GF-D8 (cell line): ENCODE results near the gene HOXC9.
"Not testable (repeated sequence)": the region's sequence is repeated elsewhere in the genome, so short reads cannot be mapped to it uniquely, and the experiment has no call there.

Experiments used
- DNase-seq: peaks from one replicate; lab custom pipeline; 2025; lab: John Stamatoyannopoulos, UW

The HOXC9 gene

DNA sequence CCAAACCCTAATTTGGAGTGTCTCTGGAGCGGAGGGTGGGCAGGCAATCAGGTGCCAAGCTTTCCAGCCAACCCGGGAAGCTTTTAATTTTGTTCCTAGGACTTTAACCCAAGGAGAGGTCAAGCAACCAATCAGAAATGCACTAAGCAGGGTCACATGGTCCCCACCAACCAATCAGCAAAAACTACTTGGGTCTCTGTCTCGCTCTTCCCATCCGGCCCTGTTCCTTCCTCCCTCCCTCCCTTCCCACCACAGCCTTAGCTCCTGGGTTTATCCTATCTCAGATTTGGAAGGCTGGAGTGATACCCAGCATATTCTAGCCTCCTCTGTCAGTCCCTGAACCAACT is 40.2 kb downstream of the HOXC9 start:
- no peak for DNase-seq

DNA sequence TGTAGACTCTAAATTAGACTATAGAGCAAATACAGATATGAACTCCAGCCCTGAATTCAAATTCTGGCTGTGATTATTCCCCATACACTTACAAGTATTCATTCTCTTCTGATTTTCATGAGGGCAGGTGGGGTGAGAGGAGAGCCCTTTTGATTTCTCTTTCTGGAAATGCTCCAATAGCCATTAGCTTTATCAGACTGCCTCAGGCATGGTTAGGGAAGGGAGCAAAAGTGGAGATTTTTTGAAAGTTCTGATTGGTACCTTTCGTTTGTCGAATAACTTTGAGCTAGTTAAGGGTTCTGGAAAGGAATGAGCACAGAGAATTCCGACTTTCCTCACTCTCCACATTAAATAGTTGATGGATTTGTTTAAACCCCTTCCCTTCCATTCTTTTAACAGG is 40.7 kb downstream of the HOXC9 start:
- no peak for DNase-seq

DNA sequence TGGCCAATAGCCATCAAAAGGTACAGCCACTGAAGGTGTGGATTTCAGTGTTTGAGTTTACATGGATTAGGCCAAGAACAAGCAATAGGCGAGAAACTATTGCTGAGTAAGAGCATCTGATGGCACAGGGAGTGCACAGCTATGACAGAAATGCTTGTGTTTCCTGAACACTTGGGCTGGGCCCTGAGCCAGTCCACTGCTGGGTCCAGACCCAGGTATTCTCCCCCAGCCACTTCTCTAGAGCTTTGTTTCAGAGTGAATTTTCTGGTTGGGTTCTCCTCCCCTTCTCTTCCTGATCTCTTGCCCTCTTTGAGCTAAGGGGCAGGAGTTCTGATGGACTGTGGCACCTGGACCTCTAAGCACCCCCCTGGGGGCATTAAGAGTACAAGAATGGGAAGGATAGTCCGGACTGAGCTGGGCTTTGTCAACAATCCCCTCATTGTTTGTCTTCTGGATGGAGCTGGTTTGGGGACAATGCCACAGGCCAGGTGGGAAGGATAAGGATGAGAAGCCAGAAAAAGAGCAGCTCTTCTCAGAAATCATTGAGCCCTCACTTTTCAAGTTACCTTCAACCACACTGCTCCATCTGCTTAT is 41.2 kb downstream of the HOXC9 start:
- no peak for DNase-seq

DNA sequence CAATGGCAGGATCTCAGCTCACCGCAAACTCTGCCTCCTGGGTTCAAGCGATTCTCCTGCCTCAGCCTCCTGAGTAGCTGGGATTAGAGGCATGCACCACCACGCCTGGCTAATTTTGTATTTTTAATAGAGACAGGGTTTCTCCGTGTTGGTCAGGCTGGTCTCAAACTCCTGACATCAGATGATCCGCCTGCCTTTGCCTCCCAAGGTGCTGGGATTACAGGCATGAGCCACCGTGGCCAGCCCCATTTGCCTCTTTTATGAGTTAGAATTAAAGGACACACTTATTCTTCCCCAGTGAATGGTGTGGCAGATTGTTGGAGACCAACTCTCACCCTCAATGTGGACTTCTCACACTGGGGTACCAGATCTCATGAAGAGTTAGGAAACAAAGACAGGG is 42.1 kb downstream of the HOXC9 start:
- not testable (repeated sequence) for DNase-seq

DNA sequence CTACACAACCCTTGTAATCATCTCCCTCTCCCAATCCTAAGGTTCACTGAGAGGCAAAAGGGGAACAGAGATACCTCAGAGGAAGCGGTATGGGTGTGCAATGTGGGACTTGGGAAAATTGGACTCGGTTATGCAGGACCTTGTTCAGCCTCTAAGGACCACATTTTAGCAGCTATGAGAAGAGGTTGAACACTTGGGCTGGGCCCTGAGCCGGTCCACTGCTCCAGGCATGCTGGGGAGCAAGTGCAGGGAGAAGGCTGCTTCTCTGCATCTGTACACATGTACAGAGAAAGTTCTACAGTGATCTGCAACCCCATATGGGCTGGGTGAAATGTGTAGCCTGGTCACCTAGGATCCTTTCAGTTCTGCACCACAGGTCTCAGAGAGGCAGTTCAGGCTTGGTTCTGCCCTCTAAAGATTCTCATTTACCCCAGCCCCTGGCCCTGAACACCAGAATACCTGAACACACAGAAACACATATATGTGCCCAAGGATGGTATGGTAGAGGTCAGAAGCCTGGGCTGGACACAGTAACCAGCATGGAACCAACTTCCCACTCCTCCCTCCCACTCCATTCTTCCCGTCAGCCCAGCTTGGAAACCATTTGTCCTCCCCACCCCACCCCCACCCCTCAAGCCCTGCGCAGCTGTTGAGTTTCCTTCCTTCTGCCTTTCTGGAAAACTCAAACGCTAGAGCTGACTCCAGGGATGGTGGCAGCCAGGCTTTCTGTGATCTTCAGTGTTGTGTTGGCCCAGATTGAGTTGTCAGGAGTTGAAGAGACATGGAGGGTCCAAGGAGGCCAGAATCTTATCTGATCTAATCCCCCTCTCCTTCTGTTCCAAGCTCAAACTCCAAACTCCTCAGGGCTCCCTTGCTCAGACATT is 43.3 kb downstream of the HOXC9 start:
- DNase-seq = no peak

DNA sequence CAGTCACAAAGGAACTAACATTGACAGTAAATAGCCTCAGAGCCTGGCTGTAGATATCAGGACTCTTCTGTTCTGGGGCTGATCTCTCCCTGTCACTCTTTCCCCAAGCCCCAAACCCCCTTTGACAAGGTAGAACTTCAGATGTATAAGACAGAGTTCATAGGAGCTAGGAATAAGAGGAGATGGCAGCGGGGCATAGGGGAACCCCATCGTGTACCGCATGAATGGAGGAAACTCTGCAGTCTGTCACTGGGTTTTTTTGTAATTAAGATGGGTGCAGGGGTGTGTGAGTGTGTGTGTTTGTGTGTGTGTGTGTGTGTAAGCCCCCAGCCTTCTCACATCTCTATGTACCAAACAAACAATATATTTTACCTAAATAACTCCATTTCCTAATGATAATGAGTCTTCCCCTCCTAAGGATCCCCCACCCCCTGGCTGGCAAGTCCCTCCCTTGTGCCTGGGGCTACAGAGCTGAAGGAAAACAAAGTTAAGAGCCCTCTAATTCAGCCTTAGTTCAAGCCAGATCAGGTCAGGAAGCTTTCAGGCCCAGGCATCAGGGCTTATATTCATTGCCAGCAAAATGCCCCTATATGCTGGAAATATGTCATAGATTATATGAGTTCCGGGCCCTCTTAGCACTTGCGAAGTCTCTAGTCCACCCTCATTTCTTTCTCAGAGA is 44.6 kb downstream of the HOXC9 start:
- DNase-seq = no peak

DNA sequence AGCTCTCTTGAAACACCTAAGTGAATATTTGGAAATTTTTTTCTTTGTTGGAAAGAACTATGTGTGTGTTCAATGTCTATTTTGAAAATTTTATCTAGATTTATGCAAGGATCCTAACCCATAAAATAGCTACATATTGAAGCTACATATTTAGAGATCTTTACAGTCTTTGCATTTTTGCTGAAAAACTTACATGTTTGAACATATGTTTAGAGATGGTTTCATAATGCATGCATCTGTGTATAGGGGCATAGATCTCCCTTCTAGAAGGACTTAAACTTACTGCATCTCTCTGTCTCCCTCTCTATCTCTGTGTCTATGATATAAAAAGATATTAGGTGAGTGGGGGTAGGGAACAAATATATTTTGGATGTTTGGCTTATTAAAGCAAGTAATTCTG is 45.4 kb downstream of the HOXC9 start:
- DNase-seq = no peak

DNA sequence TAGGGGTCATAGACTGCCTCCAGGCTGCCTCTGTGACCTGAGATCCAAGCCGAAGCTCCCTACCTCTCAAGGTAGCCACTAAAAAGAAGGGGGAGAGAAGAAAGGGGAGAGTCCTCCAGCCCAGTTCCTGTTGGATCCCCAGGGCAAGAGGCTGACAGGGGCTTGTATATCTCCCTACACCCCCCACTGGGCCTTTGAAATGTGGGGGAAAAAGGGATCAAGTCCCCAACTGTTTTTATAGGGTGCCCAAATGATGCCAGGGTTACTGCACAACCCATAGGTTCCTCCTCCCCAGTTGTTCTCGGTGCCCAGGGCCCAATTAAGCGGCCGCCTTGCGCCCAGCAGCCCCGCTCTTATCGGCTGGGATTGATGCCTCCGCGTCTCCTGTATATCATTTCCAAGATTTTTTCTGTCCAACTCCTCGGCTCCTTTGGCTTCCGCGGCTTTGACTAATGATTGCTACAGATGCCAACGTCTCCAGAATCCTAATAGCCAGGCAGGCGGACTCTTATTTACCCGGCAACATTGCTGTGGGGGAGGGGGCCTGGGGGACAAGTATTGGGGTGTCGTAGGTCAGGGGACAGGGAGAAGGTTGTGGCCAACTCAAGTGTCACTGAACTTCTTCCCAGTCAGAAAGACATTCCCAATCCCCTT is 46.0 kb downstream of the HOXC9 start:
- no peak for DNase-seq

DNA sequence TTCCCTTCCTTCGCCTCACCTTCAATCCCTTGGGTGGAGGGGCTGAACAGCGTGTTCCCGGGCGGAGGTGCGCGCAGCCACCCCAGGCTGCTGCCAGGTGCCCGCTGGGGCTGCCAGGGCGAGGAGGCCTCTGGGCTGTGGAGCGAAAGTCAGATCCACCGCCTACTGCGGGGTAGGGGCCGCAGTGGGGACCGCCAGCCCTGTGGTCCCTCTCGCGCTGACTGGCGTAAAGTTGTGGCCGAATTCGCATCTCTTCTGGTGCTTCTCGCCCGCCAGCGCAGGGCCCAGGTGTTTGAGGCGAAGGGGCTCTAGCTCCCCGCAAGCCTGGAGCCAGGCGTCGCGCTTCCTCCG is 46.8 kb downstream of the HOXC9 start:
- no peak for DNase-seq

DNA sequence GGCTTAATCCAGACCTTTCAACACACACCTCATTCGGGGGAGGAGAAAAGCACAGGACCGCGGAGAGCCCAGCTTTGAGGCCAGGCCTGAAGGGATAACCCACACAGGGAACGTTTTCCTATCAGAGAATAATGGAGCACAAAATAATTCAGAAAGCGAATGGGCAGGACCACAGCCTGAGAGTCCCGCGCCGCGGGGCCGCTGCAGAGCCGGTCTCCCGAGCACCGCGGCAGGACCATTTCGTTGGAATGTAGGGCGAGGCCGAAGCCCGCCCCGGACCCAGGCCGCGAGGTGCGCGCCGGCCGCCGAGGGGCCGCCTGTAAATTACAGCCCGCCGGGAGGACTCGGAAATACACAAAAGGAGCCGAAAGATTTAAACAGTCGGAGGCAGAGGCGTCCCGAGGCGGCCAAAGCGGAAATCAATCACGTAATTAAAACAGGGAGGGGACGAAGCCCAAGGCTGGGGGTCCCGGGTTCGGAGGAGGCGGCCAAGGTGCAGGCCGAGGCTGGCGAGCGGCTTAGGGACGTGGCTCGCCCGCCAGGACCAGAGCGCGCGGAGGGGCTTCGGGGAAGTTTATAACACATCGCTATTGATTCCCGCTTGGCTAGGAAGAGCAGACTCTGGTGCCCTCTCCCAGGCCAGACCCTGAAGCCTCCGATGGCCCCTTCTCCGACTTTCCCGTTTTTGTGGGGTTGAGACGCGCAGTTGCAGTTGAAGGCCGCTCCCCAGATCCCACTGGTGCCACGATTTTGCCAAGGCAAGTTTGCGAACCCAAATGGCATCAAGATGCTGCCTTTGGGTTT is 47.4 kb downstream of the HOXC9 start:
- no peak for DNase-seq

DNA sequence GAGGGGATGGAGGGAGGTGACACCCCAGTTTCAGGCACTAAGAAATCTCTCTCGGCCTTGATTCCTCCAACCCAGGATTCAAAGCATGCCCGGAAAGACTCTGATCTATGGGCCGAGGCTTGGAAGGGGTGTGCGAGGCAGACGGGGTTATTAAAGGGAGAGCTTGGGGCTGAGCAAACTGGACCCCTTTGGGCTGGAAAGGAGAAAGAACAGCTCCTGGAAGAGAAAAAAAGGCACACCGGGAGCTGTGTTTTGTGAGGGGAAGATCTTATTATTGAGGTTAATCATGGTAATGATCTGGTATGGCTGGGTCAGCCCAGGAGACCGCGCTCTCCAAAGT is 48.0 kb downstream of the HOXC9 start:
- no peak for DNase-seq

DNA sequence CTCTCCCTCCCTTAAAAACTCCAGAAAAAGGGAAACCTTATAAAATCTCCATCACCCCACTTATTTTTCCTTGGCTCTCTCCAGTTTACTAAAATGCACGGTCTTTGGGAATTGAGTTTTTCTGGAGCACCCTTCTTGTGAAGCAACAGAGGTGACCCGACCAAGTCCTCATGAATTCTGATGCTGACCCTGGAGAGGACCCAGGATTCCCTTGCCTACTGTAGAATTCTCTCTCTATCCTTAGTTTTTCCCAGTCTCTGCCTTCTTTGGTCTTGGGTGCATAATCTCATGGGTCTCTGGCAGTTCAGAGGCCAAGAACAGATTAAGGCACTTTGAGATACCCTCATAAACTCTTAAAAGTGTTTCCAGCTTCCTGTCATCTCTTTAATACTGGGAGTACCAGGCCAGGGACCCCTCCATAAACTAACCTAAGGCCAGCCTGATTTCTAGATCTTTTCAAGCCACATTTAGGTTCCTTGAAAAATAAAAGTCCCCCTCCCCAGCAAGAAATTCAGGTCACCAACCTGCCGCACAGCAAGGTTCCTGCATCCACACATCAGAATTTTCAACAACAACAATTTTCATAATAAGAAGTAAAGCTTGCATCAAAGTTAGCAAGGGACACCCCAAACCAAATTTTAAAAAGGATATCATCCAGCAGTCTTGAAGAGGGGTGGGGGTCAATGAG is 48.6 kb downstream of the HOXC9 start:
- DNase-seq = no peak

DNA sequence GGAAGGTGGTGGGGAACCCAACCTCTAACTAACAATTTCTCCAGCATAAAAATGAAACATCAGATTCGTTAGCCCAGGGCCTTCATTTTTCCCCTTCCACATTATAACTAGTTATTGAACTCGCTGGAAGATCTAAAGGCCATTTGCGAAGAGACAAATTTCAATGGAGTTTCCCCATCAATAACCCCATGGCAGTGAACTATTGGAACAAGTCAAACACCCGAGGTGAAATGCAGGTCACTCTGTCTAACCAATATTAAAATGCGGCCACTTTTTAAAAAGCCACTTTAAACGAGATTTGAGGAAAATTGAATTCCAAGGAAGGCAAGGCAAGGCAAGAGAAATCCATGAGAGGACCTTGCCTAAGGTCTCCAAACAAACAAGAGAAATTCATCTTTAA is 49.1 kb downstream of the HOXC9 start:
- no peak for DNase-seq

DNA sequence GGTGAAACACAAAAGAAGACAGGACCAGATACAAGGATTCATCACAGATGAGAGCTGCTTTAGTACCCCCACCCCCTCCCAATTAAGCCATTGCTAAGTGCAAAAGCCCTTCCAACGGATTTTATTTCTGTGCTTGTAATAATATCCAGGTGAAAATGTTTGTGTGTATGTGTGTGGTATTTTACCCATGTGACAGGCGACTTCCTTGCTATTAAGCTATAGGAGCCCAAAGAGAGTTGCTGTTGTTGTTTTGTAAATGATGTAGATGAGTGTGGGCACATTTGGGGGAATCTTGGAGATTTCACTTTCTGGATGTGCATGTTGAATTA is 50.5 kb downstream of the HOXC9 start:
- DNase-seq = no peak

DNA sequence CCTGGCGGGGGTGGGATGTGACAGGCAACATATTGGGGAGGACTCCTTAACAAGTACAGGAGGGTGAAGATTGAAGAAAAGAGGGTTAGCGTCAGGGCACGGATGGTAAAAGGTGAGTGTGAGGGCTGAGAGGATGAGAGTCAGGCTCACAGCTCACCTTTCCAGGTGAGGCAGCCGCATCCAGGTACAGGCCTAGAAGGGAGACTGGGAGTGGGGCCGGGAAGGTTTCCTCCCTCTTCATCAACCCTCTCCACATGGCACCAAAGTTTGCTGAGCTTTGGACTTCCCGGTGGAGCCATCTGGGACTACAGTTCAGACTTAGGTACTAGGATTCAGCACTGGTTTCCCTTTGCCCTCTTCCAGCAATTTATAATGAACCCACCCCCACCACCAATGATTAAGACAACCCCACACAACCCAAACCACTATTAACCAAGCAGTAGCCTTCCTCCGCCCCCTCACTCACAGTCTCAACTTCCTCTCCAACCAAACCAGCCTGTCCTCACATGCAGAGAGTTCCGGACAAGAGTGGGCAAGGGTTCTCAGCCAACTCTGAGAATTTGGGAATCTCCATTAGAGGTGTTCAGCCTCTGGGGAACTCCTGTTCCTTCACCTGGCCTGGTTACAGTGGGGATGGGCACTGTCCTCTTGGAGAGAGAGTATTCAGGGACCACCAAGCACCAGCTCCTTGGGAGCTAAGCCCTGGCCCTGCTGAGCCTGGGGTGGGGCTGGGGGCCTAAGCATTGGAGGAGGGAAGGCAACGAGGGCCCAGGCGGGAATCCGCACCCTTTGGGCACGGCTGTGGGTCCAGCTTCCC is 51.3 kb downstream of the HOXC9 start:
- DNase-seq = no peak

DNA sequence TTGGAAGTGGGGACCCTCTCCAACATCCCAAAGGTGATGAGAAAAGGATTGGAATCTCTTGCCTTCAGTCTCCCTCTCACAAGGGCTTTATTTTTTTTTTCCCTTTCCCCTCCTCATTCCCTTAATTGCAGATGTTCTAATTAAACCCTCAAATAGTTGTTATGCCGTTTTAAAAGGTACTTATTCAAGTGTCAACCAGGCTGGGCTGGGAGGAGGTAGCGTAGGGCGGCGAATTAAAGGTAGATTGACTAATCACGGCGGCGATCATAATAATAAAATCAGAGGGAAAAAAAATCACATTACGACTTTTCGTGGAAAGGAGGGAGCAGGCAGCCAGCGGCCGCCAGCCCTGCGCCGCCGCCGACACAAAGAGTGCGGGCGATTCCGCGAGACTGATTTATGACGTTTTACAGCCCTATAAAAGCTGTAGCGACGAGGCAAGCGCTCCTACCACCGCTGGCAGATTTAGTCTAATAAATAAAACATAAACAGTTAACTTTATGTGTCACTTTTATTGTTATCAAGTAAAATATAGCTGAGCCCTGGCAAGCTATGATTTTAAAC is 52.0 kb downstream of the HOXC9 start:
- no peak for DNase-seq

DNA sequence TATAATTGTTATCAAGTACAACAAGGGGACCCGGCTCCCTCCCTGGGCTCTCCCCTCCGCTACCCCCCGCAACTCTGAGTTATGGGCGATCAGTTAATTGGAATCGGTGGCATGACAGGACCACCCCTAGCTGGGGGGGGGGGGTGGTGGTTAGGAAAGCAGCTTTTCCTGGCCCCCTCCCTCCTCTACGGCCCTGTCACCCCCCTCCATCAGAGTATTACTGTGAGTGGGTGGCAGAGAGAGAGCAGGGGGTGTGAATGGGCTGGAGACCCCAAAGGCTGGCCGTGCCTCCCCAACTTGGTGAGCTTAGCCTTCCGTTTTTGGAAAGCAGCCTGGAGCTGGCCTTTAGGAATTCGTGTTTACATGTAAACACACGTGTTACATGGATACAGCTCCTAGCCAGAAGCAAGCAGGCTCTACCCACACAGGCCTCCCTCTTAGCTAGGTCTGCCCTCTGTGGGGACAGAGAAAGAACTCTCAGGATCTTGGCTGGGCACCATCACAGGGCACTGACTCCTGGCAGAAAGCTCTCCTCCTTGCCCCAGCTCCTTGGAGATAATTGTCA is 52.6 kb downstream of the HOXC9 start:
- DNase-seq = no peak
